Suppressor macrophage treated with lipopolysaccharide for 1 hour (primary cell): ENCODE measurements around the gene SAP30BP.

Experiments
- DNase-seq, 3 donors: peaks; one replicate each; pipeline ENCODE4 v3.0.0-alpha.2; 2020 to 2022

The SAP30BP gene

DNA sequence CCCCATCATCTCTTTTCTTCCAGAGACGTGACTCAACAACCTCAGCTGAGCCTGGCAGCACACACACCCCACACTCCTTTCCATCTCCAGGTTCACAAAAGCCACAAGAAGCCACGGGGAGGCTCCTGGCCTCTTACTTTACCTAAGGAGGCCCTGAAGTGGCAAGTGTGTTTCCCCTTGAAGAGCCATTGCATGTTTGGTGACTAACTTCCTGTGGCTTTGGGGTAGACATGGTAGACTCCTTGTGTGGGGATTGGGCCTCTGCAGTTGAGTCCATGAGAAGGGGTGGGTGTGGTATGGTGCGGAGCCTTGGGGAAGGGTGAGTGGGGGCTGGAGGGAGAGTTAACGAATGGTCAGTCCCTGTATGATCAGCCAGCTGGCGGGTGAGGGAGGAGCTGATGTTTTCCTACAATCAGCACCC is 24.2 kb downstream of the SAP30BP start:
- DNase-seq: peak; percentile 16 to 33 (median 28)

DNA sequence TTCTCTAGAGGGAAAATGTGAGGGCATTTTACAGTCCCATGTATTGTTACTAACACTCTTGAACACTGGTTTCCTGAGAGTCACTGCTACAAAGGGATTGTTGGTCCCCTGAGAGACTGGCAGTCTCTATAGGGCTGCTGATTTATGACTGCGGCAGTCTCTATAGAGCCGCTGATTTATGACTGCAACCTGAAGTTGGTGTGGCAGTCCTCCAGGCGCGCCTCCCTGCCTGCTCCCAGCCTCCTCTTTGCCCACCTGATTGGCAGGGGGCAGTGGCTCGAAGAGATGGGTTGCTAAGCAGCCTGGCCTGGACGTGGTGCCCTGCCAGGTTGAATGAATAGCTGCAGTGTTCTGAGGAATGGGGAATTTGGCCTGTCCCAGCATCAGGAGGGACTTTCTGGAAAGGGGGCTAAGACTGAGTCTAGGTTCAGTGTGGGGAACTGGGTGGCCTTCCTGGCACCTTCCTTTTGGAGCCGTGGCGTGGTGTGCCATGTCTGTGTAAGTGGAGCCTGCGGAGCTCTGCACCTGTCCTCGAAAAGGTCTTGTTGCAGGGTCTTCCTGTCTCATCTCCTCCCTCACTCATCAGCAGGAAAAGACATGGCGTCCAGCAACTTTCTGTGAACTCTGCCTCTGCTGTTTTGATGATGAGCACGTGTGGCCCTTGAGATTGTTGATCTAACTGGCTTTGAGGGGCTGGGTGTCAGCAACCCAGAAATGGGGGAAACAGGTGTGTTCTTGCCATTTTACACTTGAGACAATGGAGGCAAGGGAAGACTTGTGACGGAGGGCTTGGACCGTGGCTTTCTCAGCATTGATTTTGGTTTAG is 24.9 kb downstream of the SAP30BP start:
- DNase-seq: no peak

DNA sequence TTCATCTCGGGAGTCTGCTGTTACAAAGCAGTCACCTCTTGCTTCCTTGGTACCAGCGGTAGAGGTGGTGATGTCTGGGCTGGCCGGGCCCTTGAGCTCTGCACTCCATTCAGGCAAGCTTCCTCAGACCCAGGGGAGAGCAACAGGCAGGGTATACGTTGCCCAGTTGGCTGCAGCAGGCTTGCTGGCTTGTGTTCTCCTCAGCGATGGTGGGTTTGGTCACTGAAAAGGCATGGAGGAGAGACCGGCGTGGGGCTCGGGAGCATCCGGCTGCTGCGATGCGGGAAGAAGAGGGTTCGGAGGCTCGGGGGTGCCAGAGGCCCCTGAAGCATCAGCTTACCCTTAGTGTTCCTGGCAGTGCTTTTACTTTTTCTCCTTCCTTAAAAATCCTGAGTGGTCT is 25.8 kb downstream of the SAP30BP start:
- DNase-seq: no peak

DNA sequence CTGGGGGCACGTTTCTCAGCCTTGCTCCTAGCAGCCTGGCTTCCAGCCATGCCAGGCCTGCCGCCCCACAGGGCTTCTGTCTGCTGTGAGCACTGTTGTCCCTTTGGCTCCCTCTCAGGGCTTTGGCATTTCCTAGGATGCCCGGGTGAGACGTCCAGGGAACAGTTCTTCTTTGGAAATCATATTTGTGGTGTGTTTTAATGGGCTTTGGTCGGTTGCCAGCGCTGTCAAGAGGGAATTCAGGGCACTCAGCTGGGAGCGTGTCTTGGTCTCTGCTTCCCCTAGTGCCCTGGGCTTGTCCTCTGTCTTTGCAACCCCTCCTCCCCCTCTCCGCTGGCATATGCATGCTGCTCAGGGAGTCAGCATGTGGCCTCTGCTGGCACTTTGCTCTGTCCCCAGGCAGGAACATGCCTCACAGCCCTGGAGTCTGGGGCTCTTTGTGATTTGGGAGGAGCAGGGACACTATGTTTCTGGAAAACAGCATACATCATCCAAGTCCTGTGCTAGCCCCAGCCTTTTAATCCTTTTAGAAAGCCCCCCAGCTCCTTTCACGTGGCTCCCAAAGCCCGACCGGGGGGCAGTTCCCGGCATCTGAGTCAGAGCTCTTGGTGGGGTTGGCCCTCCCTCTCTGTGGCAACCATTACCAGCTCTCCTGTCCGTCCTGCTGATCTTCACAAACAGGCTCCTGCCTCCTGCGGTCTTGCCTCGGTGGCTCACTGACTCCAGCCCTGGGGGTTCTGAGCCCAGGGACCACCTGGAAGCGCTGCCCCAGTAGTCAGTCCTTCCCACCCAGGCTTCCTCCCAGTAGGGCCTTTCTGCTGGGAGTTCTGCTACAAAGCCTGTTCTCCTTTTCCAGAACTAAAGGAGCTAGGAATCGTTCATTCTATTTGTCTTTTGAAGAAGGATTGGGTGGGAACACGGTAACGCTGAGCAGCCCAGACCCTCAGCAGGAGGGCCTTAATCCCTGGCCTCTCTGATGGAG is 26.7 kb downstream of the SAP30BP start:
- no peak for DNase-seq

- no peak for DNase-seq
Measured at GRCh38 chr17:75694536-75694935, 27.4 kb downstream of the SAP30BP start.

DNA sequence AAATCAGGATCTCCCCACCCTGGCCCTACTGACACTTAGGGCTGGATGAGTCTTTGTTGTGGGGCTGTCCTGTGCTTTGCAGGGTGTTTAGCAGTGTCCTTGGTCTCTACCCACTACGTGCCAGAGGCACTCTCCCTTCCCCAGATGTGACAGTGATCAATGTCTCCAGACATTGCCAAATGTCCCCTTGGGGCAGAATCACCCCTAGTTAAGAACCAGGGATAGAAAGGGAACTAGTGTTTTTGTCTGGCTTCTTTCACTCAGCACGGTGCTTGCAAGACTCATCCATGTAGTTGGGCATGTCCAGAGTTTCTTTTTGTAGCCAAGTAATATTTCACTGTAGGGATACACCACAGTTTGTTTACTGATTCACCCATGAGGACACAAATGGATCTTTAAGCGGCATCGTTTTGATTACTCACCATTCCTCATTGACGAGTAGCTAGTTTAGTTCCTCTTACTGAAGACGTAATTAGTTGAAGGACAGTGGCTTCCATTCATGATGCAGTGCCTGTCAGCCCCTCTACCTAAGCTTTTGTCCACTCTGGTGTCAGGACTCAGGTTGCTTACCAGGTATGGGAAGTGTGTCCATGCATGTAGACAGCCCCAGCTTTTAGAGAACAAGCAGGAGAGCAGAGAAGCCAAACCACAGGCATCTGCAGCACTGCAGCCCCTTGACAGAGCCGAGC is 28.1 kb downstream of the SAP30BP start:
- peak; percentile 33 to 65 (median 54) for DNase-seq

GRCh38 chr17:75695830-75696271 is 28.7 kb downstream of the SAP30BP start:
- no peak for DNase-seq

- DNase-seq: no peak
Measured at GRCh38 chr17:75697651-75698291, 30.6 kb downstream of the SAP30BP start.

DNA sequence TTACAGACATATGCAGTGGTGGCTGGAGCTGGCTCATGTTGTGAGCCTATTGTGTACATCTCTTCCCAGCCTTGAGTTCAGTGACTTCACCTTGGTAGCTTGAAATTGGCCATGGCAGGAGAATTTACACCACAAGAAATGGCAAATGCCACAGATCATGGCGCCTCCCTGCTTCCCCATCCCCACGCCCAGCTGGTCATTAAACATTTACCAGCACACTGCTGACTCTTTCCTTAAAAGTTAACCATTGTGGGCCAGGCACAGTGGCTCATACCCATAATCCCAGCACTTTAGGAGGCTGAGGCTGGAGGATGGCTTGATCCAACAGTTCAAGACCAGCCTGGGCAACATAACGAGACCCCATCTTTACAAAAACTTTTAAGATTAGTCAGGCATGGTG is 31.5 kb downstream of the SAP30BP start:
- no peak for DNase-seq

GRCh38 chr17:75701288-75701687 is 34.1 kb downstream of the SAP30BP start:
- DNase-seq: no peak

DNA sequence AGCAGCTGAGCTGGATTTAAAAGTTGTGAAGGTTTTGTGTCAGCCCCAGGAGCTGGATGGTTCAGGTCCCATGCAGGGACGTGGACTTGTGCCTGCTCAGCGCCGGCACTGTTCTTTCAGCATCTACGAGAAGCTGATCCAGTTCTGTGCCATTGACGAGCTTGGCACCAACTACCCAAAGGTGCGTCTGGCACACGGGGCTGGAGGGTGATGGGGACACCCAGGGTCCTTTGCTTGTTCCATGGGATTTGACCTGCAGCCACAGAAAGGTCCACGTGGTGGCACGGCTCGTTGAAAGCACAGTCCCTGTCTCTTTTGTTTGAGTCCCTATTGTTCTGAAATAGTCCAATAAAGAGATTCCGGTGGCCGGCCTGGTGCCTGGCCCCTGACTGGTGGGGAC is 36.1 kb downstream of the SAP30BP start:
- no peak for DNase-seq

DNA sequence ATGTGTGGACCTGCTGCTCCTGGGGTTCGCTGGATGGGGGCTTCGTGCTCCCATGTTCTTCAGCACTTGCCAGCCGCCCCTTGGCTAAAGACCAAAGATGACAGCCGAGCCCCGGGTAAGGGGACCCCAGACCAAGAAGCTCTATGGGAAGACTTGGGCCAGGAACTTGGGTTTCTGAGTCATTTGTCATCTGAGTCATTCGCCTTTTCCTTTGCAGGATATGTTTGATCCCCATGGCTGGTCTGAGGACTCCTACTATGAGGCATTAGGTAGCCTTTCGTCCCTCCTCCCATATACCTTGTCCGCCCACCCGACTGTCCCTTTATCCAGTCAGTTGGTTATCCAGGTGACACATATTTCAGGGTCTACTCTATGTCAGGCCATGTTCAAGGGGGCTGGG is 36.5 kb downstream of the SAP30BP start:
- peak in 1 of 3 donors; percentile 23 for DNase-seq

DNA sequence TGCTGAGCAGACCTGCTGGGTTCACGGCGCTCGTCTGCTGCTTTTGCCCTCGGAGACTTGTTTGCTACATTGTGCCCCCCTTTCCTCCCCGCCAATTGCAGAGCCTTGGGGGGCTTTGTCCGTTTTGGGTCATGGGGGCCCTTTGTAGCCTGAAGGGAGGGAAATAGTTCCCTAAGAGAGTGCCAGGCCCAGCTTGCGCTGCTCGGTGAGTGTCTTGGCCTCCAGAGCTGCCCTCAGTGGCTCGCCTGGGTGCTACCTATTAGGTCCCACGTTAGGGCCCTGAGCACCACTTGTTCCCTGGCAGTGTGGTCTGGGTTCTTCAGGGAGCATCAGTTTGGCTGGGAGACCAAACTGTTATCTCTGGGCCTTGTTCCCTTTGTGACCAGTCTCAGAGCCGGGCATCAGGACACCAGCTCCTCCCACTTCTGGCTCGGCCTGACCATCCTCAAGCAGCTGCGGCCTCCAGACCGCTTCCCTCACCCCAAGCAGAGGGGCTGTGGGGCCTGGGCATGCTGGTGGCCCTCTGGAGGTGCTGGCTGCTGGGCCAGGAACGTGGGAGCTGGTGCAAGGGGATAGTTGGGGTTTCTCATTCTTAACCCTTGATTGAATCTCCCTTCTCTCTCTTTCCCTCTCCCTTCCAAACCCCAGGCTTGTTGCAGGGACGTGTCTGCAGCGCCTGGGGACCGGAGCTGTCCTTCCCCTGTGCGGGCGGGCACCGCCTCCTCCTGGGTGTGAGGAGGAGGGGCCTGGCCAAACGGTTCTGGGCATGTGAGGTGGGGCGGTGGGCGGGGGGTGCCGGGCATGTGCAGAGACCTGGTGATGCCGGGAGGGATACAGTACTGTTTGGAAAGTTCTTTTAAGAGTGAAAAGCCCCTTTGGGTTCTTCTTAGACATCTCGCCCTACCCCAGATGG is 38.1 kb downstream of the SAP30BP start:
- no peak for DNase-seq

DNA sequence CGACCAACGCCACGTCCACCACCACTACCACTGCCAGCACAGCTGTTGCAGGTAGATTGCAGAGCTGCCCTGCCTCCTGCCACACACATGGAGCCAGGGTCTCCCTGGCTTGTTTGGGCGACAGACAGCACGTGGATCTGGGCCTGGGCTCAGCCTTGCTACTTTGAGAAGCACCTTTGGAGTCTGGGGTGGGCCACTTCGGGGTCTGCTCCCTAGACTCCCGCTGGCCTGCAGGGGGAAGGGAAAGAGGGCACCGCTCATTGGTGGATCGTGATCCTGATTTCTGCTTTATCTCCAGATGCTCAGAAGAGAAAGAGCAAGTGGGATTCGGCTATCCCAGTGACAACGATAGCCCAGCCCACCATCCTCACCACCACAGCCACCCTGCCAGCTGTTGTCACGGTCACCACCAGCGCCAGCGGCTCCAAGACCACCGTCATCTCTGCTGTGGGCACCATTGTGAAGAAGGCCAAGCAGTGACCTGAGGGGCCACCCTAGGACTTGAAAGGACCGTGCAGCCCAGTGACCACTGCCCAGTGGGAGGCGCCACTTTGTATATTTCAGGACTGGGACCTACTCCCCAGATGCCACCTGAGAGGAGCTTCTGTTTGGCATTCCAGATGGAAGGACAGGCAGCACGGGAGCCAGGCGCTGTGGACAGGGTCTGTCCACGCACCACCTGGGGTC is 39.0 kb downstream of the SAP30BP start:
- no peak for DNase-seq

DNA sequence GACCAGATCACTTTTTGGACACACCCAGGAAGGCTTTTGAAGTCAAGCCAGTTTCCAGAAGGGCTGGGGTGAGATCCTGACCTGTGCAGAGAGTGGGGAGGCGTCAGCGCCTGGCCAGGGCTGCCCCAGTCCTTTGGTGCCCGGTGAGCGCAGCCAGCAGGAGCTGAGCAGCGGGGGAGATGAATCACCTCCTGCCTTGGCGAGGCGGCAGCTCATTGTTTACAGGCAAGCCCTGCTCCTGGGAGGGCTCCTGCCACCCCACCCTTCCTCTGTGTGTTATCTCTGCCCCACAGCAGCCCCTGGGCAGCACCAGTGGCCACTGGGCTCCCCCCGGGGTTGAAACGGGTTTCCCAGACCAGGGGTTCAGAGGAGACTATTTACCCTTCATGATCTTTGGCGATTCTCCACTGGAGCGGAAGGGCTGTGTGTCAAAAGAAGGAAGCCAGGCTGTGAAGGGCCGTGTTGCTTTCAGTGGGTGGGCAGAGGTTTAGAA is 40.0 kb downstream of the SAP30BP start:
- no peak for DNase-seq

DNA sequence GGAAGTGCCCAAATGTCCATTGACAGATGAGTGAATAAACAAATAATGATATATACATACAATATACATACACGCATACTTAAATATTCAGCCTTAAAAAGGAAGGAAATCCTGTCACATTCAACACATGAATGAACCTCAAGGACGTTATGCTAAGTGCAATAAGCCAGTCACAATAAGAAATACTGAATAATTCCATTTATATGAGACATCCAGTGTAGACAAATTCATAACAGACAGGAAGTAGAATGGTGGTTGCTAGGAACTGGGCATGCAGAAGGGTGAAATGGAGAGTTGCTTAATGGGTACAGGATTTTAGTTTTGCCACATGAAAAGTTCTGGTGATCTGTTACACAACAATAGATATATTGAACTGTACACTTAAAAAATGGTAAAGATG is 45.3 kb downstream of the SAP30BP start:
- DNase-seq: no peak

GRCh38 chr17:75719732-75720131 is 52.6 kb downstream of the SAP30BP start:
- DNase-seq: no peak

GRCh38 chr17:75720656-75721462 is 53.7 kb downstream of the SAP30BP start, which contains the start of gene ITGB4:
Gene ITGB4 (plus strand): TSS chr17:75721459. CDS start chr17:75724704, 3,245 bp downstream.
- DNase-seq: peak; percentile 20 to 53 (median 22)

- peak in 1 of 3 donors; percentile 29 for DNase-seq
Measured at GRCh38 chr17:75721463-75722011, 54.4 kb downstream of the SAP30BP start.
